Endothelial cell (in vitro differentiated cells): ENCODE measurements around the gene PTPRM. TPM values are rescaled to one million over a fixed set of nuclear protein-coding genes. Genes with fewer than 3 reads are reported as not detected.

Experiments
- DNase-seq: peaks from one replicate; pipeline ENCODE4 v3.0.0; 2021; ENCODE audit warnings: low spot score
- H3K27ac Mint-ChIP-seq: one replicate; pipeline ENCODE4 v1.8.0; 2021; ENCODE audit warnings: mixed read lengths, inconsistent platforms; ENCODE audit not compliant: unreplicated experiment
- H3K27me3 Mint-ChIP-seq: one replicate; pipeline ENCODE4 v1.8.0; 2021; ENCODE audit warnings: mild to moderate bottlenecking, moderate library complexity, mixed read lengths, inconsistent platforms; ENCODE audit not compliant: unreplicated experiment
- H3K36me3 Mint-ChIP-seq: one replicate; pipeline ENCODE4 v1.8.0; 2021; ENCODE audit warnings: mild to moderate bottlenecking, low read depth, mixed read lengths, inconsistent platforms; ENCODE audit not compliant: unreplicated experiment
- H3K4me1 Mint-ChIP-seq: one replicate; pipeline ENCODE4 v1.8.0; 2021; ENCODE audit warnings: mild to moderate bottlenecking, mixed read lengths, inconsistent platforms; ENCODE audit not compliant: unreplicated experiment
- H3K4me3 Mint-ChIP-seq: one replicate; pipeline ENCODE4 v1.8.0; 2021; ENCODE audit warnings: mild to moderate bottlenecking, mixed read lengths, inconsistent platforms; ENCODE audit not compliant: unreplicated experiment
- H3K9me3 Mint-ChIP-seq: one replicate; pipeline ENCODE4 v1.8.0; 2021; ENCODE audit warnings: mixed read lengths, inconsistent platforms; ENCODE audit not compliant: unreplicated experiment
- total RNA-seq: library from RNA; stranded (reverse); fragmentation: NEBNext Ultra II Directional; extraction: Animal tissue kit (Norgen Biotek cat#: 25700); gene quantifications from one replicate; pipeline ENCODE4 v1.2.1, GENCODE V29; 2021; ENCODE audit not compliant: unreplicated experiment
- TF ChIP-seq, protein P1 (sequence below): fragments of 200-600 bp; sonication (generic); IDR thresholded peaks from one replicate; pipeline ENCODE4 v1.5.0; 2021; ENCODE audit warnings: antibody characterized with exemption; ENCODE audit not compliant: unreplicated experiment

Gene PTPRM
- total RNA-seq, 1 donor from 2014 or later, result 284 TPM

- no peaks in the 10 kb centered on the region for H3K9me3 Mint-ChIP-seq
- DNase-seq, result no peak
- H3K36me3 Mint-ChIP-seq, result peaks cover 4% of the 10 kb centered on the region
- TF ChIP-seq, protein P1, sequence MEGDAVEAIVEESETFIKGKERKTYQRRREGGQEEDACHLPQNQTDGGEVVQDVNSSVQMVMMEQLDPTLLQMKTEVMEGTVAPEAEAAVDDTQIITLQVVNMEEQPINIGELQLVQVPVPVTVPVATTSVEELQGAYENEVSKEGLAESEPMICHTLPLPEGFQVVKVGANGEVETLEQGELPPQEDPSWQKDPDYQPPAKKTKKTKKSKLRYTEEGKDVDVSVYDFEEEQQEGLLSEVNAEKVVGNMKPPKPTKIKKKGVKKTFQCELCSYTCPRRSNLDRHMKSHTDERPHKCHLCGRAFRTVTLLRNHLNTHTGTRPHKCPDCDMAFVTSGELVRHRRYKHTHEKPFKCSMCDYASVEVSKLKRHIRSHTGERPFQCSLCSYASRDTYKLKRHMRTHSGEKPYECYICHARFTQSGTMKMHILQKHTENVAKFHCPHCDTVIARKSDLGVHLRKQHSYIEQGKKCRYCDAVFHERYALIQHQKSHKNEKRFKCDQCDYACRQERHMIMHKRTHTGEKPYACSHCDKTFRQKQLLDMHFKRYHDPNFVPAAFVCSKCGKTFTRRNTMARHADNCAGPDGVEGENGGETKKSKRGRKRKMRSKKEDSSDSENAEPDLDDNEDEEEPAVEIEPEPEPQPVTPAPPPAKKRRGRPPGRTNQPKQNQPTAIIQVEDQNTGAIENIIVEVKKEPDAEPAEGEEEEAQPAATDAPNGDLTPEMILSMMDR, result no peak
- peaks cover 3% of the 10 kb centered on the region for H3K27me3 Mint-ChIP-seq
- H3K4me1 Mint-ChIP-seq, result peaks cover 18% of the 10 kb centered on the region
- no peak overlapping the region for H3K4me3 Mint-ChIP-seq
- H3K27ac Mint-ChIP-seq, result no peak overlapping the region
Measured at GRCh38 chr18:8029731-8030130, 462.6 kb downstream of the PTPRM start.

- Mint-ChIP-seq H3K27me3 (peaks cover 3% of the 10 kb centered on the region), H3K4me3 (no peak overlapping the region), H3K9me3 (no peaks in the 10 kb centered on the region), H3K27ac (no peak overlapping the region), H3K4me1 (peaks cover 20% of the 10 kb centered on the region), H3K36me3 (peaks cover 4% of the 10 kb centered on the region)
- TF ChIP-seq, protein P1, result no peak
- DNase-seq, result no peak
Measured at GRCh38 chr18:8030201-8030600, 463.1 kb downstream of the PTPRM start.

- Mint-ChIP-seq H3K4me3 (no peak overlapping the region), H3K36me3 (peaks cover 4% of the 10 kb centered on the region), H3K9me3 (no peaks in the 10 kb centered on the region), H3K27ac (peak overlapping the region; percentile 25), H3K4me1 (peaks cover 28% of the 10 kb centered on the region), H3K27me3 (peaks cover 3% of the 10 kb centered on the region)
- TF ChIP-seq, protein P1, result no peak
- no peak for DNase-seq
Measured at GRCh38 chr18:8031496-8031895, 464.4 kb downstream of the PTPRM start.

DNA sequence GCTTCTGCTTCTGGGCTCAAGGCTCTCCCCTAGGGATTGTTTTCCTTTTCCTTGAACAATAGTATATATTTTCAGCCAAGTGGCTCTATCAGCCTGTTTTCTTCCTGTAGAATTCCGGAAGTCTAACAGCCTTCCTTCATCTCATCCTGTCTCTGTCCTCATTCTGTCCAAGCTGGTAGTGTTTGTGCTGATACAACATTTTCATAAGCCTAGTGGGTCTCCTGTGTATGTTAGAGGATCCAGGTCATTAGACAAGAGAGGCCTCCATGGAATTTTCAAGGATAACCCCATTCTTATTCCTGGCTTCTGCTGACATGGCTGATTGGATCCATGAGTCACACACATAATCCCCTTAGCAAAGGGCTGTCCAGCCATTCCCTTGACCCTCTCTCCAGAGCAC lies 467.6 kb downstream of the PTPRM start:
- Mint-ChIP-seq H3K27ac (peak overlapping the region; percentile 2), H3K4me1 (peaks cover 22% of the 10 kb centered on the region), H3K4me3 (no peak overlapping the region), H3K9me3 (no peaks in the 10 kb centered on the region), H3K36me3 (peaks cover 3% of the 10 kb centered on the region), H3K27me3 (no peaks in the 10 kb centered on the region)
- DNase-seq, result no peak
- TF ChIP-seq, protein P1, result no peak

GRCh38 chr18:8036551-8036950 lies 469.4 kb downstream of the PTPRM start:
- Mint-ChIP-seq H3K36me3 (no peaks in the 10 kb centered on the region), H3K4me1 (peaks cover 19% of the 10 kb centered on the region), H3K4me3 (no peak overlapping the region), H3K9me3 (no peaks in the 10 kb centered on the region), H3K27me3 (no peaks in the 10 kb centered on the region), H3K27ac (no peak overlapping the region)
- DNase-seq, result no peak
- TF ChIP-seq, protein P1, result no peak
